Measurements from ENCODE around the gene INAFM1. TPM values are rescaled to one million over a fixed set of nuclear protein-coding genes. Genes with fewer than 3 reads are reported as not detected.
A peak's percentile ranks its signal among the peaks of the same experiment; 100 is the strongest.

Gene INAFM1
- total and polyA plus RNA-seq, 2 donors (not counting 3 experiments of a cell fraction or from before 2014, with no cell fraction given) = 2.8 to 8.3 TPM

DNA sequence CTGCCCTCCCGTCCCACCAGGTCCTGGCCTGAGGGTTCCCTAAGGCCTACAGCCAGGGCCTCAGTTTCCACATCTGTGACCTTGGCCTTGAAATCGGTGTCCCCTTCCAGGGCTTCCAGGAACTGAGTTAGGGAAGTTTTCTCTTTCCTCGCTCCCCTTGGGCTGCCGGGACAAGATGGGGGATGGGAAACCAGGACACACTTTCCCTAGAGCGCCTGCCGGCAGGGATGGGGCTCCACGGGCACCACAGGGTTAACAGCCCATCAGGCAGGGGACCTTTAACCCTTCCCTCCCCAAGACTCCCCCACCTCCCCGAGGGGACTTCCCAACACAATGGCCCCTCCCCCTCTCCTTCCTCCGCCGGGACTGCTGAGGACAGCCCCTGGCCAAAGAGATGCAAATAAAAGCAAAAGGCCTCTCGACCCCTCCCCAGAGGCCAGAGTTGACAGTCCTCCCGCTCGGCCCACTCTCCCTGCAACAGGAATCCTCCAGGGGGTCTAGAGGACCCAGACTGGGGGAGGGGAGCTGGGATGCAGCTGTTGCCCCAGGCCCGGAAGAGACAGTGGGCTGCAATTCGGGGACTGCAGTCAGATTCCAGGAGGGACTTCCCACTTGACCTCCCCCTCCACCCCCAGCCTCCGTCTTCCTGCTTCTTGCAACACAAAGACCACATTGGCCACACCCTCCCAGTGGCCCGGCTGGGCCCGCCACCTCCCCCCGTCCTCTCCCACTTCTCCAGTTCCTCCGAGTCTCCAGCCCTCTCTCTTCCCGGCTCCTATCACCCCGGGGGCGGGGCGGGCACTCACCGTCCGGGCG, 47.1 kb upstream of the INAFM1 start:
- POLR2A ChIA-PET = interaction anchor here (1.6 to 2.2 kb wide), 2 partner anchors 16 to 29 kb away, joined by 7 to 31 read pairs; partner anchors contain the start of gene CCDC9
- peak; percentile 18 for FAIRE-seq

GRCh38 chr19:47228168-47228936, 46.3 kb upstream of the INAFM1 start:
- Histone ChIP-seq H4K20me1 (replicated peaks; ENCODE audit: control insufficient read depth, extremely low read depth, insufficient read depth, low read length) (no peaks in the 10 kb centered on the region), H3K79me2 (ENCODE audit: control insufficient read depth, insufficient read depth, low read length) (peaks cover 9% of the 10 kb centered on the region), H3K27ac (ENCODE audit: insufficient read depth, low read depth, low read length) (no peak overlapping the region), H3K9me3 (replicated peaks; ENCODE audit: control insufficient read depth, insufficient read depth, low read length) (no peaks in the 10 kb centered on the region), H2AFZ (ENCODE audit: low read depth, low read length) (no peak overlapping the region), H3K4me3 (replicated peaks in 1 of 3; ENCODE audit: insufficient read depth in 1 of 3, low read depth in 1 of 3, low read length in 3 of 3) (peak overlapping the region in 2 of 3 experiments; percentile 70 to 93), H3K36me3 (ENCODE audit: control insufficient read depth in 2 of 2, extremely low read depth in 1 of 2, insufficient read depth in 2 of 2, low read length in 2 of 2) (peaks cover 0 to 3% of the 10 kb centered on the region in 2 experiments), H3K4me2 (ENCODE audit: insufficient read depth, low read length) (peak overlapping the region; percentile 57), H3K27me3 (ENCODE audit: control insufficient read depth in 2 of 2, insufficient read depth in 2 of 2, low read length in 2 of 2) (no peaks in the 10 kb centered on the region), H3K9ac (replicated peaks; ENCODE audit: extremely low read depth, insufficient read depth, low read length) (peak overlapping the region; percentile 52), H3K4me1 (ENCODE audit: control insufficient read depth, extremely low read depth, insufficient read depth, low read length) (peaks cover 36% of the 10 kb centered on the region), H3K9me1 (replicated peaks; ENCODE audit: control insufficient read depth, extremely low read depth, insufficient read depth, low read length) (no peaks in the 10 kb centered on the region)
- POLR2A ChIA-PET = interaction anchor here (1.6 kb wide), 1 partner anchor 16 kb away, joined by 7 read pairs; no protein-coding TSS in a partner anchor
- dilution Hi-C loops (cut with MboI; ENCODE audit: extremely low pct_ligation_motif_present, low sequenced_read_pairs) (no loop called here), intact Hi-C loops (cut with micrococcal nuclease) (loop anchor here (1.0 kb wide), 1 partner anchor 46 kb away; the partner anchor contains the start of gene INAFM1)
- no TSS peak for BruUV-seq (replicated peaks)
- DNase-seq (ENCODE audit: low read depth, low spot score) = no peak
- FAIRE-seq = peak; percentile 28
- CTCF ChIA-PET = interaction anchor here (1.0 to 3.1 kb wide), 3 partner anchors 11 to 18 kb away, joined by 3 to 31 read pairs (median 3); no protein-coding TSS in a partner anchor
- TF ChIP-seq GATA2 (IDR thresholded peaks at IDR 0.05; ENCODE audit: insufficient read depth, insufficient read length, low read depth, low read length) (no peak), MYC (IDR thresholded peaks at IDR 0.05; ENCODE audit: low read depth, low read length) (no peak), EZH2 (IDR thresholded peaks at IDR 0.05; ENCODE audit: borderline replicate concordance, low read depth, low read length, severe bottlenecking) (no peak), FOS (IDR thresholded peaks at IDR 0.05; ENCODE audit: borderline replicate concordance, insufficient read depth, low read length) (no peak), POLR2A (IDR thresholded peaks at IDR 0.05; ENCODE audit: low read depth, low read length) (no peak), POLR2AphosphoS5 (IDR thresholded peaks at IDR 0.05; ENCODE audit: insufficient read depth, low read depth, low read length) (no peak), JUN (IDR thresholded peaks at IDR 0.05; ENCODE audit: borderline replicate concordance, insufficient read depth, insufficient read length, low read depth) (no peak)
- TF ChIP-seq, protein P1, sequence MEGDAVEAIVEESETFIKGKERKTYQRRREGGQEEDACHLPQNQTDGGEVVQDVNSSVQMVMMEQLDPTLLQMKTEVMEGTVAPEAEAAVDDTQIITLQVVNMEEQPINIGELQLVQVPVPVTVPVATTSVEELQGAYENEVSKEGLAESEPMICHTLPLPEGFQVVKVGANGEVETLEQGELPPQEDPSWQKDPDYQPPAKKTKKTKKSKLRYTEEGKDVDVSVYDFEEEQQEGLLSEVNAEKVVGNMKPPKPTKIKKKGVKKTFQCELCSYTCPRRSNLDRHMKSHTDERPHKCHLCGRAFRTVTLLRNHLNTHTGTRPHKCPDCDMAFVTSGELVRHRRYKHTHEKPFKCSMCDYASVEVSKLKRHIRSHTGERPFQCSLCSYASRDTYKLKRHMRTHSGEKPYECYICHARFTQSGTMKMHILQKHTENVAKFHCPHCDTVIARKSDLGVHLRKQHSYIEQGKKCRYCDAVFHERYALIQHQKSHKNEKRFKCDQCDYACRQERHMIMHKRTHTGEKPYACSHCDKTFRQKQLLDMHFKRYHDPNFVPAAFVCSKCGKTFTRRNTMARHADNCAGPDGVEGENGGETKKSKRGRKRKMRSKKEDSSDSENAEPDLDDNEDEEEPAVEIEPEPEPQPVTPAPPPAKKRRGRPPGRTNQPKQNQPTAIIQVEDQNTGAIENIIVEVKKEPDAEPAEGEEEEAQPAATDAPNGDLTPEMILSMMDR (IDR thresholded peaks at IDR 0.05; ENCODE audit: extremely low read depth in 1 of 2, insufficient read depth in 1 of 2, low read depth in 1 of 2, low read length in 2 of 2) = no peak
- TF ChIP-seq, protein P2, sequence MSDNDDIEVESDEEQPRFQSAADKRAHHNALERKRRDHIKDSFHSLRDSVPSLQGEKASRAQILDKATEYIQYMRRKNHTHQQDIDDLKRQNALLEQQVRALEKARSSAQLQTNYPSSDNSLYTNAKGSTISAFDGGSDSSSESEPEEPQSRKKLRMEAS (IDR thresholded peaks at IDR 0.05; ENCODE audit: insufficient read depth, insufficient read length) = no peak

More for the DNA sequence above, 47.1 kb upstream of the INAFM1 start:
- Histone ChIP-seq H3K27ac (ENCODE audit: insufficient read depth, low read depth, low read length) (peak overlapping the region; percentile 61), H3K27me3 (ENCODE audit: control insufficient read depth in 2 of 2, insufficient read depth in 2 of 2, low read length in 2 of 2) (no peaks in the 10 kb centered on the region), H3K36me3 (ENCODE audit: control insufficient read depth in 2 of 2, extremely low read depth in 1 of 2, insufficient read depth in 2 of 2, low read length in 2 of 2) (peaks cover 0 to 3% of the 10 kb centered on the region in 2 experiments), H3K9me3 (replicated peaks; ENCODE audit: control insufficient read depth, insufficient read depth, low read length) (no peaks in the 10 kb centered on the region), H3K9me1 (replicated peaks; ENCODE audit: control insufficient read depth, extremely low read depth, insufficient read depth, low read length) (no peaks in the 10 kb centered on the region), H2AFZ (ENCODE audit: low read depth, low read length) (no peak overlapping the region), H4K20me1 (replicated peaks; ENCODE audit: control insufficient read depth, extremely low read depth, insufficient read depth, low read length) (no peaks in the 10 kb centered on the region), H3K4me1 (ENCODE audit: control insufficient read depth, extremely low read depth, insufficient read depth, low read length) (peaks cover 33% of the 10 kb centered on the region), H3K4me2 (ENCODE audit: insufficient read depth, low read length) (peak overlapping the region; percentile 63), H3K4me3 (replicated peaks in 1 of 3; ENCODE audit: insufficient read depth in 1 of 3, low read depth in 1 of 3, low read length in 3 of 3) (peak overlapping the region in 2 of 3 experiments; percentile 33 to 93), H3K9ac (replicated peaks; ENCODE audit: extremely low read depth, insufficient read depth, low read length) (peak overlapping the region; percentile 67), H3K79me2 (ENCODE audit: control insufficient read depth, insufficient read depth, low read length) (peaks cover 9% of the 10 kb centered on the region)
- CTCF ChIA-PET = interaction anchor here (1.0 to 5.3 kb wide), 6 partner anchors 12 to 29 kb away, joined by 3 to 74 read pairs (median 18); partner anchors contain the start of gene CCDC9
- dilution Hi-C loops (cut with MboI; ENCODE audit: extremely low pct_ligation_motif_present, low sequenced_read_pairs) (no loop called here), intact Hi-C loops (cut with micrococcal nuclease) (loop anchor here (1.0 to 2.0 kb wide), 2 partner anchors 47 to 51 kb away; partner anchors contain the start of gene INAFM1)
- peak; percentile 89 for DNase-seq (ENCODE audit: low read depth, low spot score)
- TF ChIP-seq POLR2A (IDR thresholded peaks at IDR 0.05; ENCODE audit: low read depth, low read length) (peak; percentile 4), MYC (IDR thresholded peaks at IDR 0.05; ENCODE audit: low read depth, low read length) (no peak), POLR2AphosphoS5 (IDR thresholded peaks at IDR 0.05; ENCODE audit: insufficient read depth, low read depth, low read length) (no peak)
- no TSS peak for BruUV-seq (replicated peaks)

Data from endothelial cell of umbilical vein (primary cell).